SK-N-SH (cell line): Measurements from ENCODE around the gene SAXO2.
"Not testable (repeated sequence)": the region's sequence is repeated elsewhere in the genome, so short reads cannot be mapped to it uniquely, and the experiment has no call there.

ENCODE experiments used
- CTCF ChIP-seq: fragments of 200-600 bp; sonication (generic); IDR thresholded peaks from 2 replicates; pipeline ENCODE4 v1.6.1; 2017; ENCODE audit warnings: antibody characterized with exemption, mild to moderate bottlenecking, moderate library complexity
- EZH2phosphoT487 ChIP-seq: fragments of 200-600 bp; sonication (generic); IDR thresholded peaks from 2 replicates; pipeline ENCODE4 v1.6.1; 2017; ENCODE audit warnings: low read depth, mixed run types, mild to moderate bottlenecking, antibody characterized with exemption, moderate library complexity, borderline replicate concordance
- GABPA ChIP-seq: IDR thresholded peaks from 2 replicates; pipeline ENCODE4 v1.4.0; 2012; ENCODE audit warnings: low read depth, mild to moderate bottlenecking
- MAX ChIP-seq: IDR thresholded peaks from 2 replicates; pipeline ENCODE4 v1.4.0; 2012; ENCODE audit warnings: low read depth
- NFIC ChIP-seq: IDR thresholded peaks from 2 replicates; pipeline ENCODE4 v1.4.0; 2012; ENCODE audit warnings: borderline replicate concordance
- POLR2AphosphoS5 ChIP-seq: IDR thresholded peaks from 2 replicates; pipeline ENCODE4 v1.6.1; 2012; ENCODE audit warnings: low read depth, low read length
- RAD21 ChIP-seq: IDR thresholded peaks from 2 replicates; pipeline ENCODE4 v1.6.1; 2012; ENCODE audit warnings: mild to moderate bottlenecking, low read length
- SMC3 ChIP-seq: IDR thresholded peaks from 2 replicates; pipeline ENCODE4 v1.6.1; 2012; ENCODE audit warnings: low read depth, low read length, improper control_type of control experiment
- USF1 ChIP-seq: IDR thresholded peaks from 2 replicates; pipeline ENCODE4 v1.4.0; 2012; ENCODE audit warnings: low read depth, borderline replicate concordance
- ZBTB33 ChIP-seq: IDR thresholded peaks from 2 replicates; pipeline ENCODE4 v1.4.0; 2012; ENCODE audit warnings: low read depth, borderline replicate concordance

GRCh38 chr15:82317516-82317915 is 54.9 kb downstream of the SAXO2 start:
- TF ChIP-seq EZH2phosphoT487, CTCF, RAD21, USF1, GABPA, MAX, NFIC, POLR2AphosphoS5, ZBTB33, SMC3: not testable (repeated sequence)
